ENCODE measurements around the gene ANKRD35.

Gene ANKRD35

DNA sequence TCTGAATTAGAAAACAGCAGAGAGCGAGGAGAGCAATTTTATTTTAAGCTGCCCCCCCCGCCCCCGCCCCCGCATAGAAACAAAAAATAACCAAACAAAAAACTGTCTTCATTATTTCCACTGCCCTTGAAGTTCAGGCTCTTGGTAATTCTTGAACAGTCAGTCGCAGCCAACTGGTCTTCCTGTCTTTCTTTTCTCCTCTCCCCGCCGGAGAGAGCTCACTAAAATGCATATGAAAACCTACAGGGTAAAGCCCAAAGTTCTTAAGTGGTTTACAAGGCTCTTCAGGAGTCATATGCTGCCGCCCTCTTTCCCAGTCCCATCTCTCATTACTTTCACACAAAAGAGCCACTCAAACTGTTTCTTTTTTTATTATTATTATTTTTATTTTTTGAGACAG is 1.1 kb upstream of the ANKRD35 start:
- H3K27ac Mint-ChIP-seq, result no peak overlapping the region
- H3K36me3 Mint-ChIP-seq, result no peaks in the 10 kb centered on the region
- peak overlapping the region; percentile 67 for H3K4me3 Mint-ChIP-seq
- DNase-seq, result no peak
- no peaks in the 10 kb centered on the region for H3K9me3 Mint-ChIP-seq
- peaks cover 16% of the 10 kb centered on the region for H3K4me1 Mint-ChIP-seq
- peaks cover 49% of the 10 kb centered on the region for H3K27me3 Mint-ChIP-seq
- CTCF ChIA-PET, result interaction anchor here (1.9 to 2.4 kb wide), 2 partner anchors 24 to 28 kb away, joined by 4 to 8 read pairs; partner anchors contain the start of gene PIAS3

DNA sequence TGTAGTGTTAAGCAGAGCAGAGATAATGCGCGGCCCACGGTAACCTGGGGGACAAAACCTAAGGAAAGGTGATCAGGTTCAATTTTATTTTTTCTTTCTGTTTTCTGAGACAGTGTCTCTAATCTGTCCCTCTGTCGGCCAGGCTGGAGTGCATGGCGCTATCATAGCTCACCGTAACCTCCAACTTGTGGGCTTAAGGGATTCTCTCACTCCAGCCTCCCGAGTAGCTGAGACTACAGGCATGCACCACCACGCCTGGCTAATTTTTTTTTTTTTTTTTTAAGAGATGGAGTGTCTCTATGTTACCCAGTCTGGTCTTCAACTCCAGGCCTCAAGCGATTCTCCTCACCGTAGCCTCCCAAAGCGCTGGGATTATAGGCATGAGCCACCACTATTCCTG is 724 bp upstream of the ANKRD35 start:
- Mint-ChIP-seq H3K9me3 (no peaks in the 10 kb centered on the region), H3K27ac (no peak overlapping the region), H3K4me1 (peaks cover 16% of the 10 kb centered on the region), H3K4me3 (peak overlapping the region; percentile 73), H3K36me3 (no peaks in the 10 kb centered on the region), H3K27me3 (peaks cover 52% of the 10 kb centered on the region)
- CTCF ChIA-PET, result interaction anchor here (1.0 to 2.4 kb wide), 2 partner anchors 27 to 37 kb away, joined by 3 to 8 read pairs; partner anchors contain the start of gene PIAS3
- DNase-seq, result no peak

DNA sequence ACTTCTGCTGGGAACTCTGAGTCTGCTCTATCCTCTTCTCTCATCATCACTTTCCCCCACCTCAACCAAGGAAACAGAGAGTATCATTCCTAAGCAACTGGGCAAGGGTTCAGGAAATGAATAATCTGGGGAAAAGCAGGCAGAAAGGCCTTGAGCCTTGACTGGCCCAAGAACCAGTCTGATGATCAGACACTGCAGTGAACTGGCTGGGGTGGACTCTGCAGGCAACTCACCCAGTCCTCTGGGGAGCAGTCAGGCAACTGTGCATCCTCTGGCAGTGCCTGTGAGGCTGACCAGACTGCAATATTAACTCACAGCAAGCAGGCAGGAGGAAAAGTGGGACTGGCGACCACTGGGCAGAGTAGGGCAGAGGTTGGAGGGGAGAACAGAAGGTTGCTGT is 991 bp downstream of the ANKRD35 start:
- H3K27ac Mint-ChIP-seq, result no peak overlapping the region
- peaks cover 60% of the 10 kb centered on the region for H3K27me3 Mint-ChIP-seq
- DNase-seq, result no peak
- H3K9me3 Mint-ChIP-seq, result no peaks in the 10 kb centered on the region
- CTCF ChIA-PET, result interaction anchor here (0.6 to 2.4 kb wide), 2 partner anchors 26 to 97 kb away, joined by 3 to 8 read pairs; partner anchors contain the start of gene PIAS3
- no peaks in the 10 kb centered on the region for H3K36me3 Mint-ChIP-seq
- H3K4me3 Mint-ChIP-seq, result peak overlapping the region; percentile 73
- peaks cover 16% of the 10 kb centered on the region for H3K4me1 Mint-ChIP-seq

DNA sequence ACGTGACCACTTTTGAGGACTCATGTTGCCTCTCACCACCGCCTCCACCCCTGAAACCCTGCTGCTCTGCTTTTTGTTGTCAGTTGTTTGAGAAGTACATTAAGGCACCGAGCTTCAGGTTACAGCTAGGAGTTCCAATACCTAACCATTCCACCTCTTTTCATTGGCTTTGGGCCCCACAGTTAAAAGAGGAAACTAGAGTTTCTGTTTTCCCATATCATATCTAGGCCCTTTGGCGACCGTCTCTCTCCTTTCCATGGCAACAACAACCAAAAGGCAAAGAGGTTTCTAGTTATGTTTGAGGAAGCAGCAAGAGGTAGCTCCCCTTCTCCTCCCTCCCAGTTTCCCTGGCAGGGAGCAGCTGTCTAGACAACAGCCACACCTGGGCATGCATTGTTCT is 5.9 kb downstream of the ANKRD35 start:
- DNase-seq, result no peak
- Mint-ChIP-seq H3K4me3 (no peak overlapping the region), H3K4me1 (peaks cover 3% of the 10 kb centered on the region), H3K27me3 (peaks cover 78% of the 10 kb centered on the region), H3K27ac (no peak overlapping the region), H3K9me3 (no peaks in the 10 kb centered on the region), H3K36me3 (no peaks in the 10 kb centered on the region)
- CTCF ChIA-PET, result interaction anchor here (1.0 to 2.3 kb wide), 7 partner anchors 8 to 34 kb away, joined by 3 to 9 read pairs (median 4); partner anchors contain the start of genes NUDT17 and PIAS3

DNA sequence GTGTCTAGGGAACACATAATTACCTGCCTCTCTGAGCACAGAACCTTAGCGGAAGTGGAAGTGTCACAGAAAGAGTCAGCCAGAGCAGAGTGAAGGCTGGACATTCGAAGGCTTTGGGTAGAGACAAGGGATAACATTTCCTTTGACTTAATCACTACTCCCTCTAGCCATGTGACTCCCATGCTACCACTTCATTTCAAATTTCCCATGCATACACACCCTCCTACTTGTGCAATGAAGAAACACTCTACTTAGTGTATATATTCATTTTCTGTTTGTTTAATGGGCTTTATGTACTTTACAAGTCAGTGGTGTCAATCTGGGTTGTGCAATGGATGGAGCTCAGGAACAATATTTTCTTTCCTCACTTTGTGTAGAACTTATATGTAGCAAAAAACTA is 6.9 kb downstream of the ANKRD35 start:
- peaks cover 75% of the 10 kb centered on the region for H3K27me3 Mint-ChIP-seq
- no peak overlapping the region for H3K27ac Mint-ChIP-seq
- DNase-seq, result no peak
- no peaks in the 10 kb centered on the region for H3K36me3 Mint-ChIP-seq
- no peaks in the 10 kb centered on the region for H3K9me3 Mint-ChIP-seq
- CTCF ChIA-PET, result interaction anchor here (1.0 to 1.8 kb wide), 4 partner anchors 20 to 33 kb away, joined by 3 to 7 read pairs (median 4); partner anchors contain the start of genes NUDT17 and PIAS3
- H3K4me1 Mint-ChIP-seq, result no peaks in the 10 kb centered on the region
- H3K4me3 Mint-ChIP-seq, result no peak overlapping the region

DNA sequence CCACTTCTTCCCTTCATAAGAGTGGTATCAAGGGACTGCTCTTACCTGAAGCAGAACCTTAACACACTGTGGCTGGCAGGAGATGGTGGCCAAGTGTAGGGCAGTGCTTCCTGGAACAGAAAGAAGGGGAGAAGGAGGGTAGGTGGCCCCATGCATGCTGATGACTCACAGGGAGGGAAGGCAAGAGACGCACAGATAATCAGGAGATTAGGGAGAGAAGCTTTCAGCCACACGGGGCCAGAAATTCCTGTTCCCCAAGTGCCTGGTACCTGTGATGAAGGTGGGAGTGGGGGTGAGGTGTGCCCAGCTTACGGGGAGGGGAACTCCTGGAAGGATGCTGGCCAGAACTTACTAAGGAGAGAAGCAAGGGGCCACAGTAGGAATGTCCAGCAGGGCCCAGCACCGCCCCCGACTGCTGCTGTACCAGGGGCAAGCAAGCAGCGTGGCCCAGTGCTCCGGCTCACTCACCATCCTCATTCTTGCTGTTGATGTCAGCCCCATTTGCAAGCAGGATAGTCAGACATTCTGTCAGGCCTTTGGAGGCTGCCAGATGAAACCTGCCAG is 7.7 kb downstream of the ANKRD35 start:
- H3K4me1 Mint-ChIP-seq, result peaks cover under 1% of the 10 kb centered on the region
- H3K4me3 Mint-ChIP-seq, result no peak overlapping the region
- no peaks in the 10 kb centered on the region for H3K9me3 Mint-ChIP-seq
- CTCF ChIA-PET, result no interaction called here
- no peak for DNase-seq
- H3K36me3 Mint-ChIP-seq, result no peaks in the 10 kb centered on the region
- peaks cover 77% of the 10 kb centered on the region for H3K27me3 Mint-ChIP-seq
- H3K27ac Mint-ChIP-seq, result no peak overlapping the region

DNA sequence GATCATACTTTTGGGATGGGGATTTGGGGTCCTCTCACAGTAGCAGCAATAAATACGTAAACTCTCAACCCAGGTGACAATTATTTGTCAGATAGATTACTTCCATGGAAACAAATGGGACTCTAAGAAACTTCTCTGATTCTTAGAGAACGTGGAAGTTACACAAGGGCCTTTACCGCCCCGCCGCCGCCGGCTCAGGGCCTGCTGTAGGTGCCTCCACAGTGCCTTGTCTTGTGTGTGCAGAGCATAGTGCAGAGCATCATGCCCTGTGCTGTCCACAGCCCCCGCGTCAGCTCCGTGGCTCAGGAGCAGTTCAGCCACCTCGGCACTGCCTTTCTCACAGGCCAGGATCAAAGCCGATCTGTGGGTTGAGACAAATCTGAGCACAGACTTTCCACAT is 11.0 kb downstream of the ANKRD35 start:
- CTCF ChIA-PET, result interaction anchor here (0.6 to 1.7 kb wide), 3 partner anchors 13 to 30 kb away, joined by 3 to 7 read pairs (median 6); no protein-coding TSS in a partner anchor
- Mint-ChIP-seq H3K27ac (no peak overlapping the region), H3K4me3 (no peak overlapping the region), H3K9me3 (no peaks in the 10 kb centered on the region), H3K36me3 (no peaks in the 10 kb centered on the region), H3K27me3 (peaks cover 79% of the 10 kb centered on the region), H3K4me1 (peaks cover 16% of the 10 kb centered on the region)
- no peak for DNase-seq

DNA sequence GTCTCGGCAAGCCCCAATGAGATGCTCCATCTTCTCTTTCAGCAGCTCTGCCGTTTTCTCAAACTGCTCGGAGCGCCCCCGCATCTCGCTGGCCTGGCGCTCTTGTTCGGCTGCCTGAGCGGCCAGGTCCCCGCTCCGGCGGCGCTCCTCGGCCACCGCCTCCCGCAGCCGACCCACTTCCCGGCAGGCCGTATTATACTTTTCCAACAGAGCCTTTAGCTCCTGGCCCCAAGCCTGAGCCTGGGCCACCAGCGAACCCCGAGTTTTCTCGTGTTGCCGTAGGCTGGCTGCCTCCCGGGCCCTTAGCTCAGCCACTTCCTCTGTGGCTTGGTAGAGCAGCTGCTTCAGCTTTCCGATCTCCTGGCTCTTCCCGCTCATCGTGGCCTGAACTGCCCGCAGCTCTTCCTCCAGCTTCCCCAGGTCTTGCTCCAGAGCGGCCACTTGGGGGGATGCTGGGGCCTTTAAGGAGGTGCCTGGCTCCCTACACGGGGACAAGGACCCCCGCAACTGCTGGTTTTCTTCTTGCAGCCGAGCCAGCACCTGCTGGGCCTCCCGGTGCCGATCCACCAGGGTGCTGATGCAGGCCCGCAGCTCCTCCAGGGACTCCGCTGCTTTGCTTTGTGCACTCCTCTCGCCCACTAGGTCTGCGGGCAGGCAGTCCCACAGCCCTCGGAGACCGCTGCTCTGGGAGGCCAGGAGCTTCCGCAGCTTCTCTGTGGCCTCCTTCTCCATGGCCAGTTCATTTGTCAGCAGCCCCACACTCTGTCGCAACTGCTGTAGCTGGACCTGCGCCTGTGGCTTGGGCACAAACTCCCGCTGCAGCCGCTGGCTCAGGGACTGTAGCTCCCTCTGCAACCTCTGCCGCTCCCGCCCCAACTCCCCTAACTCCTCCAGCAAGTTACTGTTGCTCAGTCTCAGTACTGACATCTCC is 13.4 kb downstream of the ANKRD35 start:
- Mint-ChIP-seq H3K27me3 (peaks cover 81% of the 10 kb centered on the region), H3K4me1 (peaks cover 16% of the 10 kb centered on the region), H3K9me3 (no peaks in the 10 kb centered on the region), H3K4me3 (peak overlapping the region; percentile 62), H3K27ac (no peak overlapping the region), H3K36me3 (no peaks in the 10 kb centered on the region)
- DNase-seq, result peak; percentile 59
- CTCF ChIA-PET, result interaction anchor here (0.8 to 4.1 kb wide), 9 partner anchors 8 to 55 kb away, joined by 3 to 31 read pairs (median 6); partner anchors contain the start of genes NUDT17, PIAS3 and RBM8A

DNA sequence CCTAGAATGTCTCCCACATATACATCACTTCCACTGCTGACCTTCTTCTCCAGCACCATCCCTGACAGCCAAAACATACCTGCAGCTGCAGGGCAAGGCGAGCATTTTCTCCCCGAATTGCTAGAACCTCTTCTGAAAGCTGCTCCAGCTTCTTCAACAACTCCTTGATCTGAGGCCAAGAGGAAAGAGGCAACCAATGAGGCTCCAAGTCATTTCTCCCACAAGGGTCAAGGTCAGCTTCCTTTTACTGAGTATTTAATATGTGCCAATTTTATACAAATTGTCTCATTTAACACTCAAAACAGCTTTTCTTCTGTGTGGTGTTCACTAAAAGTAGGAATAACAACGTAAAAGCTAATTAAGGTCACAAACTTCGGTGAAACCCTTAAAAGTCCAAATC is 17.4 kb downstream of the ANKRD35 start:
- Mint-ChIP-seq H3K36me3 (no peaks in the 10 kb centered on the region), H3K9me3 (no peaks in the 10 kb centered on the region), H3K4me3 (no peak overlapping the region), H3K4me1 (peaks cover 21% of the 10 kb centered on the region), H3K27me3 (peaks cover 79% of the 10 kb centered on the region), H3K27ac (no peak overlapping the region)
- CTCF ChIA-PET, result interaction anchor here (0.9 to 1.7 kb wide), 3 partner anchors 19 to 23 kb away, joined by 3 to 7 read pairs (median 4); partner anchors contain the start of gene NUDT17
- DNase-seq, result no peak

DNA sequence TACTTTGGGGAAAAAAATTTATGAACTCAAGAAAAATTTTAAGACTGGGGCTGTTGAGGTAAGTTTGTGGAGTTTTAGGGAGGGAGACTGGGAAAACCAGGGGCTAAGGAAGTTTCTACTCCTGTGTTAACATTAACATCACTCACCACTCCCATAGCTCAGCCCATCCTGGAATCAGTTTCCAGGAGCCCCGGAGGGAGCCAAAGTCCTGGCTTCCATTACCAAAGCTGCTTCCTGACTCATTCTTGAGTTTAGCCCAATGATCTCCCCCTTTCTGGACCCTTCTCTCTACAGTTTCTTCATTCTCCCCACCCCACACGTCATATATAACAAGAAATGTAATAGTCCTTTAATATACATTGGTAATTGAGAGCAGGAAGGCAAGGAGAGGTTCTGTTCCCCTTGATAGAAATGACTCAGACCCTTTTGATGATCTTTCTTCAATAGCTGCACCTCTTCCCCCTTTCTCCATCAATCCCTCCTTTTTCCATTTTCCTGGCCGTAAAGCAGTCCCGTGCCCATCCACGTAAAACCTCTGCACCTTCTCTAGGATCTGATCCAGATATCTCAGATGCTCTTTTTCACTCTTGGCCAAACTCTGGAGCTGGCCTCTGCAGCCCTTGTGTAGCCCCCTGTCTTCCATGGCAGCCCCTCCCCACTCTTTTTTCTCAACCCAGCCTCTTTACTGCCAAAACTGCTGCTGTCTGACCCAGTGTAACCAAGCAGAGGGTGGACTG is 22.2 kb downstream of the ANKRD35 start:
- Mint-ChIP-seq H3K9me3 (no peaks in the 10 kb centered on the region), H3K4me3 (no peak overlapping the region), H3K4me1 (peaks cover 13% of the 10 kb centered on the region), H3K27ac (no peak overlapping the region), H3K27me3 (peaks cover 59% of the 10 kb centered on the region), H3K36me3 (no peaks in the 10 kb centered on the region)
- CTCF ChIA-PET, result interaction anchor here (0.8 to 1.9 kb wide), 2 partner anchors 17 to 18 kb away, joined by 4 to 5 read pairs; partner anchors contain the start of gene NUDT17
- DNase-seq, result no peak

DNA sequence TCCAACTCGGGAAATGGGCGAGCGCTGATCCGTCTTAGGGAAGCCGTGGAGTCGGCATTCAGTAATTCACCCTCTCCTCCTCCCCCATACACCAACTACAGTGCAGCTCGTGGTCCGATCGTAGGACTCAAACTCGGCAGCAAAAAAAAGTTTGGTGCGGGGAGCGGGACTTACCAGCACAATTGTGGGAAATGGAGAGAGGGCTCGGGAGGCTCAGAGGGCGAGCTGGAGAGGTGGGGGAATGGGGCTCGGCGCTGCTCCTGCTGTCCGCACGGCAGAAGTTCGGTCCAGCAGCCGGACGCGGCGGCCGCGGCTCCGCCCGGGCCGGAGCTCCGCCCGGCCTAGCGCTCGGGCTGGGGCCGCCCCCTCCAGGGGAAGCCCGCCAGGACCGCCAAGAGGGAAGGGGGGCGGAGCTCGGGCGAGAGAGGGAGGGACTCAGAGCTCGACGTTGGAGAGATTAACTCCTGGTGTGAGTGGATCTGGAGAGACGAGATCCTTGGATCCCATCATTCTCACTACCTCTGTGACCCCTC is 26.1 kb downstream of the ANKRD35 start:
- CTCF ChIA-PET, result interaction anchor here (0.8 to 7.7 kb wide), 11 partner anchors 10 to 153 kb away, joined by 3 to 121 read pairs (median 8); partner anchors contain the start of genes ANKRD34A, ANKRD35, ITGA10 and NUDT17
- Mint-ChIP-seq H3K27me3 (peaks cover 28% of the 10 kb centered on the region), H3K9me3 (no peaks in the 10 kb centered on the region), H3K27ac (peak overlapping the region; percentile 82), H3K36me3 (peaks cover 8% of the 10 kb centered on the region), H3K4me3 (peak overlapping the region; percentile 89), H3K4me1 (peaks cover 26% of the 10 kb centered on the region)
- DNase-seq, result peak; percentile 86

DNA sequence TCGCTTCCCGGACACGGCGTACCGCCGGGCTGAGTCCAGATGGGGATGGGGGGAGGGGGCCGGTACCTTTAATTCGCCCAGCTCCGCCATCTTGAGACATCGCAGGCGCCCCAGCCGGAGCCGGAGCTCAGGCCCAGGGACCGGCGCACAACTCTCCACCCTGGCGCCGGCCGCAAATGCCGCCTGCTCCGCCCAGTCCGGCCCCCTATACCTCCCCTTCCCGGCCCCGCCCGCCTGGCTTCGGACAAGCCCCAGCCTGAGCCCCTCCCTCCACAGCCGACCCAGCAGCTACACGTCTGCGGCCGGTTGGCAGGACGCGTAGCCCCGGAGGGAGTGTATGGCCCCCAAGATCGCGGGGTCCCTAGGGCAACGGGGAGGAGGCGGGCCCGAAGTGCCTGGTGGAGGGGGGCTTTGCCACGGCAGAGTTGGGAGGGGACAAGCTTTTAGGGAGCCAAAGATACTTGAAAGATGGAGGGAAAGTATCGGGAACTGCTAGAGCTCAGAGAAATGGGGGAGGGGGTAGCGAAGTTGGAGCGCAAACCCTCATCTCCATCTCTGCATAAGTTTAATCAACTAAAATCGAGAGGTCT is 26.7 kb downstream of the ANKRD35 start, which contains the start of gene PIAS3:
Gene PIAS3 (minus strand): TSS at position 181 of the 590 bp plus-strand sequence. CDS start 91 bp downstream, at position 90.
- peak within 1 kb of the TSS; percentile 82 for H3K27ac Mint-ChIP-seq
- H3K27me3 Mint-ChIP-seq, result peaks cover 22% of the 10 kb centered on the region
- CTCF ChIA-PET, result interaction anchor here (0.8 to 7.7 kb wide), 12 partner anchors 10 to 153 kb away, joined by 3 to 121 read pairs (median 6); partner anchors contain the start of genes ANKRD34A, ANKRD35, ITGA10 and NUDT17
- H3K9me3 Mint-ChIP-seq, result no peaks in the 10 kb centered on the region
- peaks cover 21% of the 10 kb centered on the region for H3K4me1 Mint-ChIP-seq
- peaks cover 10% of the 10 kb centered on the region for H3K36me3 Mint-ChIP-seq
- DNase-seq, result peak; percentile 91
- H3K4me3 Mint-ChIP-seq, result peak within 1 kb of the TSS; percentile 89

Measured in activated naive CD4-positive, alpha-beta T cell treated with anti-CD3 and anti-CD28 coated beads, Interleukin-2, amount 10 ng/mL, durations not matched to agents 7 days and 5 days (primary cell).